Epithelial cell of proximal tubule (primary cell): ENCODE measurements around the gene NDRG3. TPM values are rescaled to one million over a fixed set of nuclear protein-coding genes. Genes with fewer than 3 reads are reported as not detected.

Experiments used
- DNase-seq: peaks from one replicate; pipeline ENCODE4 v3.0.0-alpha.2; 2011; ENCODE audit warnings: low read depth
- H3K4me3 ChIP-seq: 2 replicates; pipeline ENCODE4 v1.5.1; 2011; ENCODE audit warnings: low read depth, mild to moderate bottlenecking, low read length
- CTCF ChIP-seq: conservative IDR thresholded peaks from 2 replicates; pipeline ENCODE4 v1.5.1; 2012; ENCODE audit warnings: low read depth, mild to moderate bottlenecking, low read length
- total RNA-seq: library from RNA; depleted of rRNA; stranded (reverse); fragments of >200 nt; gene quantifications from 2 replicates; pipeline ENCODE4 v1.2.3, GENCODE V29; 2015

The NDRG3 gene
- total RNA-seq, 1 donor from 2014 or later = 16.7 TPM

- no peak for TF ChIP-seq CTCF
- DNase-seq = no peak
- H3K4me3 ChIP-seq = no peak overlapping the region
These were observed 98.4 kb downstream of the NDRG3 start for GRCh38 chr20:36647196-36648121.

- DNase-seq = no peak
- TF ChIP-seq CTCF = no peak
These were observed 99.2 kb downstream of the NDRG3 start for GRCh38 chr20:36646678-36647077.

GRCh38 chr20:36645998-36646397 is 99.9 kb downstream of the NDRG3 start, which contains the start of gene SLA2:
TSS of gene SLA2 (minus strand) at chr20:36646196. CDS start at chr20:36641335, 4,861 bp downstream.
- DNase-seq = no peak
- H3K4me3 ChIP-seq = no peak within 1 kb of the TSS
- TF ChIP-seq CTCF = no peak

More at GRCh38 chr20:36646678-36647077, 99.2 kb downstream of the NDRG3 start:
- no peak overlapping the region for H3K4me3 ChIP-seq

GRCh38 chr20:36645353-36645752 is 100.5 kb downstream of the NDRG3 start:
- DNase-seq = no peak
- no peak for TF ChIP-seq CTCF
- H3K4me3 ChIP-seq = no peak overlapping the region

GRCh38 chr20:36644706-36645095 is 101.2 kb downstream of the NDRG3 start:
- no peak overlapping the region for H3K4me3 ChIP-seq
- no peak for TF ChIP-seq CTCF
- DNase-seq = no peak

- no peak for DNase-seq
- TF ChIP-seq CTCF = no peak
- H3K4me3 ChIP-seq = no peak overlapping the region
These were observed 101.7 kb downstream of the NDRG3 start for GRCh38 chr20:36644032-36644705.
